SK-N-SH treated with all-trans-retinoic acid at 6 μM for 48 hours (cell line): ENCODE data around the gene MROH7.
A peak's percentile ranks its signal among the peaks of the same experiment; 100 is the strongest.

Experiments
- ATAC-seq: fragments of 200-7000 bp; cut with Tn5 transposase; 3 replicates; pipeline ENCODE4 v1.9.1; 2020; ENCODE audit warnings: mild to moderate bottlenecking, moderate library complexity
- ARNTL ChIP-seq: fragments of 450-650 bp; formaldehyde crosslinking; IDR thresholded peaks from 2 replicates; pipeline ENCODE4 v1.5.0; 2020; ENCODE audit warnings: low read depth, mild to moderate bottlenecking, moderate library complexity, borderline replicate concordance
- BACH2 ChIP-seq: fragments of 250-450 bp; sonication (Bioruptor Pico); IDR thresholded peaks from 2 replicates; pipeline ENCODE4 v1.9.0; 2021; ENCODE audit warnings: mild to moderate bottlenecking, borderline replicate concordance
- CSDC2 ChIP-seq: fragments of 250-450 bp; sonication (Bioruptor Pico); IDR thresholded peaks from 2 replicates; pipeline ENCODE4 v1.5.0; 2020; ENCODE audit warnings: mild to moderate bottlenecking, moderate library complexity
- ESRRG ChIP-seq: fragments of 250-450 bp; sonication (Bioruptor Pico); IDR thresholded peaks from 2 replicates; pipeline ENCODE4 v1.6.1; 2021; ENCODE audit warnings: mild to moderate bottlenecking
- ISL1 ChIP-seq: fragments of 250-450 bp; sonication (Bioruptor Pico); IDR thresholded peaks from 2 replicates; pipeline ENCODE4 v2.1.2; 2022; ENCODE audit warnings: mild to moderate bottlenecking, moderate library complexity
- OSR1 ChIP-seq: fragments of 250-450 bp; sonication (Bioruptor Pico); IDR thresholded peaks from 2 replicates; pipeline ENCODE4 v1.8.0; 2022; ENCODE audit warnings: moderate library complexity, mild to moderate bottlenecking, inconsistent platforms
- PPARA ChIP-seq: fragments of 250-450 bp; sonication (Bioruptor Pico); IDR thresholded peaks from 2 replicates; pipeline ENCODE4 v1.5.0; 2020; ENCODE audit warnings: mild to moderate bottlenecking, borderline replicate concordance
- RARB ChIP-seq: fragments of 250-450 bp; sonication (Bioruptor Pico); IDR thresholded peaks from 2 replicates; pipeline ENCODE4 v1.8.0; 2021; ENCODE audit warnings: mild to moderate bottlenecking, moderate library complexity
- SNAI2 ChIP-seq: fragments of 250-450 bp; sonication (Bioruptor Pico); IDR thresholded peaks from 2 replicates; pipeline ENCODE4 v1.5.0; 2020; ENCODE audit warnings: mild to moderate bottlenecking, moderate library complexity
- TCF4 ChIP-seq: fragments of 250-450 bp; sonication (Bioruptor Pico); IDR thresholded peaks from 2 replicates; pipeline ENCODE4 v1.8.0; 2021; ENCODE audit warnings: mild to moderate bottlenecking, moderate library complexity, borderline replicate concordance
- TOX ChIP-seq: fragments of 250-450 bp; sonication (Bioruptor Pico); IDR thresholded peaks from 2 replicates; pipeline ENCODE4 v1.8.0; 2021; ENCODE audit warnings: mild to moderate bottlenecking, moderate library complexity, borderline replicate concordance
- ZC3H10 ChIP-seq: fragments of 250-450 bp; sonication (Bioruptor Pico); IDR thresholded peaks from 2 replicates; pipeline ENCODE4 v1.5.1; 2021; ENCODE audit warnings: mild to moderate bottlenecking, moderate library complexity
- ZFP3 ChIP-seq: fragments of 250-450 bp; sonication (Bioruptor Pico); IDR thresholded peaks from 2 replicates; pipeline ENCODE4 v1.5.0; 2020; ENCODE audit warnings: mild to moderate bottlenecking, moderate library complexity
- ZFP30 ChIP-seq: fragments of 450-650 bp; formaldehyde crosslinking; IDR thresholded peaks from 2 replicates; pipeline ENCODE4 v1.5.0; 2022; ENCODE audit warnings: mild to moderate bottlenecking, moderate library complexity
- ZNF565 ChIP-seq: fragments of 450-650 bp; formaldehyde crosslinking; conservative IDR thresholded peaks from 2 replicates; pipeline ENCODE4 v1.5.0; 2020; ENCODE audit warnings: low read depth, mild to moderate bottlenecking, moderate library complexity
- ZNF8 ChIP-seq: fragments of 450-650 bp; formaldehyde crosslinking; IDR thresholded peaks from 2 replicates; pipeline ENCODE4 v1.5.0; 2020; ENCODE audit warnings: mild to moderate bottlenecking, moderate library complexity
- TF ChIP-seq, protein P1 (sequence below): fragments of 250-450 bp; sonication (Bioruptor Pico); IDR thresholded peaks from 2 replicates; pipeline ENCODE4 v1.5.1; 2021; ENCODE audit warnings: mild to moderate bottlenecking, moderate library complexity
- TF ChIP-seq, protein P2 (sequence below): fragments of 250-450 bp; sonication (Bioruptor Pico); IDR thresholded peaks from 2 replicates; pipeline ENCODE4 v1.5.0; 2020; ENCODE audit warnings: mild to moderate bottlenecking, moderate library complexity
- TF ChIP-seq, protein P3 (sequence below): fragments of 250-450 bp; sonication (Bioruptor Pico); IDR thresholded peaks from 2 replicates; pipeline ENCODE4 v1.8.0; 2020; ENCODE audit warnings: mild to moderate bottlenecking, moderate library complexity, borderline replicate concordance
- TF ChIP-seq, protein P4 (sequence below): fragments of 250-450 bp; sonication (Bioruptor Pico); IDR thresholded peaks from 2 replicates; pipeline ENCODE4 v1.8.0; 2021; ENCODE audit warnings: low read depth, mild to moderate bottlenecking, moderate library complexity, borderline replicate concordance

The MROH7 gene

DNA sequence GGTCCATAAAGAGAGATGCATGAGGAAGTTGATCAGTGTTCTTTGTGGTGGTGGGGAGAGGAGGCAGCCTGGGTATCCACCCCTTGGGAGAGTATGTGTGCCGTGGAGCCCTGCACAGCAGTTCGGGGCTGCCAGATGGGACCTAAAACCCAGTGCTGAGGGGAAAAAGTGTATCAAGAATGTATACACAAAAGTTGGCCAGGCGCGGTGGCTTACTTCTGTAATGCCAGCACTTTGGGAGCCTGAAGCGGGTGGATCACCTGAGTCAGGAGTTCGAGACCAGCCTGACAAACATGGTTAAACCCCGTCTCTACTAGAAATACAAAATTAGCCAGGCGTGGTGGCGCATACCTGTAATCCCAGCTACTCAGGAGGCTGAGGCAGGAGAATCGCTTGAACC, 70.0 kb downstream of the MROH7 start:
- TF ChIP-seq TOX (CRISPR knock-in tag): no peak
- no peak for TF ChIP-seq CSDC2 (CRISPR knock-in tag)
- no peak for TF ChIP-seq BACH2 (CRISPR knock-in tag)
- TF ChIP-seq ZNF8 (CRISPR knock-in tag): no peak
- TF ChIP-seq, protein P1, sequence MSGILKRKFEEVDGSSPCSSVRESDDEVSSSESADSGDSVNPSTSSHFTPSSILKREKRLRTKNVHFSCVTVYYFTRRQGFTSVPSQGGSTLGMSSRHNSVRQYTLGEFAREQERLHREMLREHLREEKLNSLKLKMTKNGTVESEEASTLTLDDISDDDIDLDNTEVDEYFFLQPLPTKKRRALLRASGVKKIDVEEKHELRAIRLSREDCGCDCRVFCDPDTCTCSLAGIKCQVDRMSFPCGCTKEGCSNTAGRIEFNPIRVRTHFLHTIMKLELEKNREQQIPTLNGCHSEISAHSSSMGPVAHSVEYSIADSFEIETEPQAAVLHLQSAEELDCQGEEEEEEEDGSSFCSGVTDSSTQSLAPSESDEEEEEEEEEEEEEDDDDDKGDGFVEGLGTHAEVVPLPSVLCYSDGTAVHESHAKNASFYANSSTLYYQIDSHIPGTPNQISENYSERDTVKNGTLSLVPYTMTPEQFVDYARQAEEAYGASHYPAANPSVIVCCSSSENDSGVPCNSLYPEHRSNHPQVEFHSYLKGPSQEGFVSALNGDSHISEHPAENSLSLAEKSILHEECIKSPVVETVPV (CRISPR knock-in tag): no peak
- no peak for TF ChIP-seq SNAI2 (CRISPR knock-in tag)
- no peak for TF ChIP-seq ZC3H10 (CRISPR knock-in tag)
- no peak for TF ChIP-seq TCF4 (CRISPR knock-in tag)
- TF ChIP-seq, protein P2, sequence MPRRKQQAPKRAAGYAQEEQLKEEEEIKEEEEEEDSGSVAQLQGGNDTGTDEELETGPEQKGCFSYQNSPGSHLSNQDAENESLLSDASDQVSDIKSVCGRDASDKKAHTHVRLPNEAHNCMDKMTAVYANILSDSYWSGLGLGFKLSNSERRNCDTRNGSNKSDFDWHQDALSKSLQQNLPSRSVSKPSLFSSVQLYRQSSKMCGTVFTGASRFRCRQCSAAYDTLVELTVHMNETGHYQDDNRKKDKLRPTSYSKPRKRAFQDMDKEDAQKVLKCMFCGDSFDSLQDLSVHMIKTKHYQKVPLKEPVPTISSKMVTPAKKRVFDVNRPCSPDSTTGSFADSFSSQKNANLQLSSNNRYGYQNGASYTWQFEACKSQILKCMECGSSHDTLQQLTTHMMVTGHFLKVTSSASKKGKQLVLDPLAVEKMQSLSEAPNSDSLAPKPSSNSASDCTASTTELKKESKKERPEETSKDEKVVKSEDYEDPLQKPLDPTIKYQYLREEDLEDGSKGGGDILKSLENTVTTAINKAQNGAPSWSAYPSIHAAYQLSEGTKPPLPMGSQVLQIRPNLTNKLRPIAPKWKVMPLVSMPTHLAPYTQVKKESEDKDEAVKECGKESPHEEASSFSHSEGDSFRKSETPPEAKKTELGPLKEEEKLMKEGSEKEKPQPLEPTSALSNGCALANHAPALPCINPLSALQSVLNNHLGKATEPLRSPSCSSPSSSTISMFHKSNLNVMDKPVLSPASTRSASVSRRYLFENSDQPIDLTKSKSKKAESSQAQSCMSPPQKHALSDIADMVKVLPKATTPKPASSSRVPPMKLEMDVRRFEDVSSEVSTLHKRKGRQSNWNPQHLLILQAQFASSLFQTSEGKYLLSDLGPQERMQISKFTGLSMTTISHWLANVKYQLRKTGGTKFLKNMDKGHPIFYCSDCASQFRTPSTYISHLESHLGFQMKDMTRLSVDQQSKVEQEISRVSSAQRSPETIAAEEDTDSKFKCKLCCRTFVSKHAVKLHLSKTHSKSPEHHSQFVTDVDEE (CRISPR knock-in tag): no peak
- no peak for TF ChIP-seq OSR1 (CRISPR knock-in tag)
- TF ChIP-seq ISL1 (CRISPR knock-in tag): no peak
- TF ChIP-seq RARB (CRISPR knock-in tag): no peak
- TF ChIP-seq, protein P3, sequence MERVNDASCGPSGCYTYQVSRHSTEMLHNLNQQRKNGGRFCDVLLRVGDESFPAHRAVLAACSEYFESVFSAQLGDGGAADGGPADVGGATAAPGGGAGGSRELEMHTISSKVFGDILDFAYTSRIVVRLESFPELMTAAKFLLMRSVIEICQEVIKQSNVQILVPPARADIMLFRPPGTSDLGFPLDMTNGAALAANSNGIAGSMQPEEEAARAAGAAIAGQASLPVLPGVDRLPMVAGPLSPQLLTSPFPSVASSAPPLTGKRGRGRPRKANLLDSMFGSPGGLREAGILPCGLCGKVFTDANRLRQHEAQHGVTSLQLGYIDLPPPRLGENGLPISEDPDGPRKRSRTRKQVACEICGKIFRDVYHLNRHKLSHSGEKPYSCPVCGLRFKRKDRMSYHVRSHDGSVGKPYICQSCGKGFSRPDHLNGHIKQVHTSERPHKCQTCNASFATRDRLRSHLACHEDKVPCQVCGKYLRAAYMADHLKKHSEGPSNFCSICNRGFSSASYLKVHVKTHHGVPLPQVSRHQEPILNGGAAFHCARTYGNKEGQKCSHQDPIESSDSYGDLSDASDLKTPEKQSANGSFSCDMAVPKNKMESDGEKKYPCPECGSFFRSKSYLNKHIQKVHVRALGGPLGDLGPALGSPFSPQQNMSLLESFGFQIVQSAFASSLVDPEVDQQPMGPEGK (CRISPR knock-in tag): no peak
- no peak for TF ChIP-seq ZFP30 (CRISPR knock-in tag)
- no peak for TF ChIP-seq ARNTL
- no peak for TF ChIP-seq ESRRG (CRISPR knock-in tag)
- TF ChIP-seq PPARA (CRISPR knock-in tag): no peak
- ATAC-seq: no peak

DNA sequence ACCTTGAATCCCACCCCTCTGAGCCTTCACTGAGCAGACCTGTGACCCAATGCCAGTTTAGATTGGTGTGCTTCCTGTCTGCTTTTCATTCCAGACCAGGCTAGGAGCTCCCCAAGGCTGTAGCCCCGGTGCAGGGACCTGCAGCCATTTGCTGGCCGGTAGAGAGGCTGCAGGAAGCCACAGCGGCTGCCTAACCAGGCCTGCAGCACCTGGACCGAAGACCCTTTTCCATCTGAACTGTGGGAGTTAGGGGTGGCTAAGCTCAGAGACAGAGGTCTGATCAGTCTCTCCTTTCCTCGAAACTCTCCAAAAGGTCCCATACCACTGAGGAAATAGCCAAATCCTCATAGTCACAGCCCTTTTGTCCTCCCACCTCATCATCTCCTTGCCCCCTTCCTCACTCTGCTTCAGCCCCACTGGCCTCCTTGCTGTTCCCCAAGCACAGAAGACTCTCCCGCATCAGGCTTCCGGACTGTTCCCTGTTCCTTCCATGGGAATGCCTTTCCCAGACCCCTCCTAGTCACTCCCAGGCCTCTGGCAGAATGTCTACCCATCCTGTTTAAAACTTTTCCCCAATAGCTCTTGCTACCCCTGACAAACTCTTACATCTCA, 73.4 kb downstream of the MROH7 start:
- ATAC-seq: peak; percentile 4; the same call in 2 of the 3 replicates
- TF ChIP-seq TCF4 (CRISPR knock-in tag) (no peak), RARB (CRISPR knock-in tag) (no peak), SNAI2 (CRISPR knock-in tag) (no peak)
- TF ChIP-seq, protein P4, sequence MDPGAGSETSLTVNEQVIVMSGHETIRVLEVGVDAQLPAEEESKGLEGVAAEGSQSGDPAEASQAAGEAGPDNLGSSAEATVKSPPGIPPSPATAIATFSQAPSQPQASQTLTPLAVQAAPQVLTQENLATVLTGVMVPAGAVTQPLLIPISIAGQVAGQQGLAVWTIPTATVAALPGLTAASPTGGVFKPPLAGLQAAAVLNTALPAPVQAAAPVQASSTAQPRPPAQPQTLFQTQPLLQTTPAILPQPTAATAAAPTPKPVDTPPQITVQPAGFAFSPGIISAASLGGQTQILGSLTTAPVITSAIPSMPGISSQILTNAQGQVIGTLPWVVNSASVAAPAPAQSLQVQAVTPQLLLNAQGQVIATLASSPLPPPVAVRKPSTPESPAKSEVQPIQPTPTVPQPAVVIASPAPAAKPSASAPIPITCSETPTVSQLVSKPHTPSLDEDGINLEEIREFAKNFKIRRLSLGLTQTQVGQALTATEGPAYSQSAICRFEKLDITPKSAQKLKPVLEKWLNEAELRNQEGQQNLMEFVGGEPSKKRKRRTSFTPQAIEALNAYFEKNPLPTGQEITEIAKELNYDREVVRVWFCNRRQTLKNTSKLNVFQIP (CRISPR knock-in tag): no peak

DNA sequence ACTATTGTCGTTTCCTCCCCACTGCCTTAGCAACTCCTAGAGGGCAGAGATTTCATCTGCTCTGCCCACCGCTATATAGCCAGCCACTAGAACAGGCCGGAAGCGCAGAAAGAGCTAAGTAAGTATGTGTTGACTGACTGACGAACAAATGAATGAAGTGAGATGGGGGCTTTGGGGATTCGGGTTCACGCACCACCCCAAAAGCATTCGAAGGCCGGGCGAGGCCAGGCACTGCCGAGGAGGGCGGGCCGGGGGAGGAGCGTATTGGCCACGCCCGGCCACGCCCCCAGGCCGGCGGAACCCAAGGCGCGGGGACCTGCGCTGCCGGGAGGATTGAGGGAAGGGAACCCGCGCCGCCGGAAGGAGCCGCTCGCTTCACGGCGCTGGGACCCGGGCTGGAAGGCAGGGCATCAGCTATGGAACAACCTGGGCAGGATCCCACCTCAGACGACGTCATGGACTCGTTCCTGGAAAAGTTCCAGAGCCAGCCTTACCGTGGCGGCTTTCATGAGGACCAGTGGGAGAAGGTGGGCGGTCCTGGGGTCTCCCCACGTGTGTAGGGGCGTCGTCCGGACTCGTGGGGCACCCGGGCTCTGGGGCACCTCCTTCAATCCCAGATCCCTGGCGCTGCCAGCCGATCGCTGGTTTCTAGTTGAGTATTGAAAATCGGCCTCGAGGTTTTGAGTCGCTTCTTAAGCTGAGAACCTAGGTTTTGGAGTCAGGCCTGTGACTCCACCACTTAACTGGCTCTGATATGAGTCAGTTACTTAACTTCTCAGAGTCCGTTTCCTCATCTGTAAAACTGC, 74.1 kb downstream of the MROH7 start, which contains the start of gene TTC4:
Gene TTC4, plus strand, starts transcription at position 369 of the 806 bp plus-strand sequence. Its CDS starts 48 bp downstream, at position 417.
- TF ChIP-seq ZFP30 (CRISPR knock-in tag) (0 out of 2 replicates have a peak, but pooled peaks have one; percentile 14), ZFP3 (CRISPR knock-in tag) (0 out of 2 replicates have a peak, but pooled peaks have one; percentile 55), ISL1 (CRISPR knock-in tag) (0 out of 2 replicates have a peak, but pooled peaks have one; percentile 8), ZNF565 (CRISPR knock-in tag) (no peak), TOX (CRISPR knock-in tag) (no peak)
- TF ChIP-seq, protein P4 (CRISPR knock-in tag): no peak
- TF ChIP-seq, all 23 proteins: peak for 3

More for the DNA sequence above, 74.1 kb downstream of the MROH7 start, which contains the start of gene TTC4:
- peak; percentile 98 for ATAC-seq
